GM23338 (cell line): Measurements from ENCODE around the gene CLK3. TPM values are rescaled to one million over a fixed set of nuclear protein-coding genes. Genes with fewer than 3 reads are reported as not detected.

ENCODE experiments used
- ATAC-seq: fragments of 200-7000 bp; cut with Tn5 transposase; 3 replicates; pipeline ENCODE4 v1.9.1; 2020
- DNase-seq: peaks from one replicate; pipeline ENCODE4 v3.0.0-alpha.2; 2015; ENCODE audit warnings: low spot score
- H2AFZ ChIP-seq: fragments of 200-600 bp; sonication (generic); 2 replicates; pipeline ENCODE4 v1.8.0; 2016; ENCODE audit warnings: antibody characterized with exemption, mild to moderate bottlenecking, moderate library complexity
- H3F3A ChIP-seq: fragments of 200-600 bp; sonication (generic); replicated peaks from 2 replicates; pipeline ENCODE4 v1.8.0; 2017; ENCODE audit warnings: antibody characterized with exemption, mixed run types, low read depth
- H3K27ac ChIP-seq: fragments of 200-600 bp; sonication (generic); 2 replicates; pipeline ENCODE4 v1.6.1; 2016; ENCODE audit warnings: low read depth
- H3K27me3 ChIP-seq: fragments of 200-600 bp; sonication (generic); 2 replicates; pipeline ENCODE4 v1.8.0; 2016; ENCODE audit warnings: mild to moderate bottlenecking, mixed run types, moderate library complexity; ENCODE audit not compliant: insufficient read depth
- H3K36me3 ChIP-seq: fragments of 200-600 bp; sonication (generic); 2 replicates; pipeline ENCODE4 v1.8.0; 2016; ENCODE audit warnings: mild to moderate bottlenecking; ENCODE audit not compliant: insufficient read depth
- H3K4me1 ChIP-seq: fragments of 200-600 bp; sonication (generic); 2 replicates; pipeline ENCODE4 v1.8.0; 2016; ENCODE audit warnings: mild to moderate bottlenecking, moderate library complexity; ENCODE audit not compliant: insufficient read depth
- H3K4me2 ChIP-seq: fragments of 200-600 bp; sonication (generic); 2 replicates; pipeline ENCODE4 v1.7.1; 2017; ENCODE audit warnings: mixed run types
- H3K4me3 ChIP-seq: fragments of 200-600 bp; sonication (generic); 2 replicates; pipeline ENCODE4 v1.6.1; 2016; ENCODE audit warnings: mixed run types
- H3K79me2 ChIP-seq: fragments of 200-600 bp; sonication (generic); replicated peaks from 2 replicates; pipeline ENCODE4 v1.8.0; 2017; ENCODE audit warnings: mild to moderate bottlenecking; ENCODE audit not compliant: insufficient read depth
- H3K9me2 ChIP-seq: fragments of 200-600 bp; sonication (generic); 2 replicates; pipeline ENCODE4 v1.8.0; 2017; ENCODE audit not compliant: insufficient read depth
- H4K20me1 ChIP-seq: fragments of 200-600 bp; sonication (generic); replicated peaks from 2 replicates; pipeline ENCODE4 v1.8.0; 2017; ENCODE audit warnings: mild to moderate bottlenecking; ENCODE audit not compliant: insufficient read depth
- H3K27ac Mint-ChIP-seq: 2 replicates; pipeline ENCODE4 v1.8.0; 2020; ENCODE audit warnings: inconsistent platforms, mild to moderate bottlenecking, moderate library complexity, mixed read lengths
- H3K27me3 Mint-ChIP-seq: 3 replicates; pipeline ENCODE4 v1.8.0; 2022; ENCODE audit warnings: low read depth, mild to moderate bottlenecking, moderate library complexity, mixed read lengths, inconsistent platforms; ENCODE audit not compliant: insufficient read depth, poor library complexity
- H3K36me3 Mint-ChIP-seq: 3 replicates; pipeline ENCODE4 v1.8.0; 2021; ENCODE audit warnings: low read depth, mild to moderate bottlenecking, inconsistent platforms, moderate library complexity, mixed read lengths
- H3K4me1 Mint-ChIP-seq: 3 replicates; pipeline ENCODE4 v1.8.0; 2020; ENCODE audit warnings: mild to moderate bottlenecking, inconsistent platforms, mixed read lengths
- H3K4me3 Mint-ChIP-seq: 3 replicates; pipeline ENCODE4 v1.8.0; 2021; ENCODE audit warnings: moderate library complexity, mild to moderate bottlenecking, inconsistent platforms, mixed read lengths
- H3K9me3 Mint-ChIP-seq: 3 replicates; pipeline ENCODE4 v1.8.0; 2020; ENCODE audit warnings: moderate library complexity, mild to moderate bottlenecking, inconsistent platforms, mixed read lengths
- CREB1 ChIP-seq: fragments of 250-450 bp; sonication (Bioruptor Pico); IDR thresholded peaks from 2 replicates; pipeline ENCODE4 v1.5.0; 2020; ENCODE audit warnings: low read depth, mild to moderate bottlenecking, moderate library complexity
- CTCF ChIP-seq, 2 experiments: fragments of 200-600 bp in 1 of 2; sonication (generic) in 1 of 2; conservative IDR thresholded peaks; 2 replicates each; pipeline versions ENCODE4 v1.5.1 to v1.6.1; 2016 to 2017; ENCODE audit warnings: antibody characterized with exemption in 2 of 2, low read depth in 2 of 2, mild to moderate bottlenecking in 2 of 2, moderate library complexity in 1 of 2
- JUNB ChIP-seq: IDR thresholded peaks from one replicate; pipeline ENCODE4 v1.6.1; 2016; ENCODE audit warnings: antibody characterized with exemption; ENCODE audit not compliant: unreplicated experiment
- NANOG ChIP-seq: IDR thresholded peaks from 2 replicates; pipeline ENCODE4 v1.6.1; 2016; ENCODE audit warnings: antibody characterized with exemption, borderline replicate concordance
- POLR2AphosphoS5 ChIP-seq: IDR thresholded peaks from 2 replicates; pipeline ENCODE4 v1.6.1; 2016; ENCODE audit warnings: antibody characterized with exemption, low read depth
- ZNF331 ChIP-seq: fragments of 250-450 bp; sonication (Bioruptor Pico); IDR thresholded peaks from 2 replicates; pipeline ENCODE4 v1.5.0; 2020; ENCODE audit warnings: low read depth, mild to moderate bottlenecking, moderate library complexity
- ZNF462 ChIP-seq: fragments of 250-450 bp; sonication (Bioruptor Pico); IDR thresholded peaks from 2 replicates; pipeline ENCODE4 v1.5.0; 2020; ENCODE audit warnings: mild to moderate bottlenecking, moderate library complexity
- polyA plus RNA-seq: library from polyadenylated mRNA; unstranded; fragments of >200 nt; fragmentation: Nextera tagmentation; extraction: Ambion mirVana; gene quantifications from 2 replicates; pipeline ENCODE4 v1.2.1, GENCODE V29; 2016
- total RNA-seq: library from RNA; depleted of rRNA; stranded (reverse); fragments of >200 nt; shearing (Covaris generic); gene quantifications from 2 replicates; pipeline ENCODE4 v1.2.3, GENCODE V29; 2014

Gene CLK3
- total and polyA plus RNA-seq, 2 experiments from 2014 or later: 40.7 to 67.7 TPM

GRCh38 chr15:74635228-74635627 lies 19.6 kb downstream of the CLK3 start:
- DNase-seq (peak; percentile 87), ATAC-seq (peak; percentile 84)
- Mint-ChIP-seq H3K36me3 (peaks cover 27% of the 10 kb centered on the region), H3K9me3 (no peaks in the 10 kb centered on the region), H3K4me3 (no peak overlapping the region), H3K27ac (no peak overlapping the region), H3K4me1 (no peaks in the 10 kb centered on the region), H3K27me3 (peaks cover 5% of the 10 kb centered on the region)
- Histone ChIP-seq H3K79me2 (0 out of 2 replicates have a peak, but pooled peaks cover 5% of the 10 kb centered on the region), H3K4me1 (no peaks in the 10 kb centered on the region), H3K27me3 (no peaks in the 10 kb centered on the region), H4K20me1 (peaks cover 15% of the 10 kb centered on the region), H3K9me2 (no peaks in the 10 kb centered on the region), H3K36me3 (peaks cover 7% of the 10 kb centered on the region; the same call in 1 of the 2 replicates), H3K4me2 (no peak overlapping the region), H2AFZ (no peak overlapping the region), H3K27ac (no peak overlapping the region), H3K4me3 (no peak overlapping the region), H3F3A (0 out of 2 replicates have a peak, but pooled peaks cover 7% of the 10 kb centered on the region)
- TF ChIP-seq JUNB (no peak), CTCF (conservative IDR thresholded peaks at IDR 0.05; ENCODE audit: low read depth in 2 of 2) (peak; percentile 95 to 99)

GRCh38 chr15:74636984-74637383 lies 21.3 kb downstream of the CLK3 start:
- H3K4me1 Mint-ChIP-seq: peaks cover 2% of the 10 kb centered on the region; the same call in 2 of the 3 replicates
- Histone ChIP-seq H4K20me1 (peaks cover 20% of the 10 kb centered on the region), H3K36me3 (peaks cover 7% of the 10 kb centered on the region; the same call in 1 of the 2 replicates), H3K4me1 (0 out of 2 replicates have a peak, but pooled peaks cover under 1% of the 10 kb centered on the region), H3K27me3 (no peaks in the 10 kb centered on the region), H2AFZ (no peak overlapping the region), H3K27ac (no peak overlapping the region), H3K4me3 (no peak overlapping the region), H3K9me2 (no peaks in the 10 kb centered on the region), H3K79me2 (peaks cover 8% of the 10 kb centered on the region; the same call in 1 of the 2 replicates), H3F3A (0 out of 2 replicates have a peak, but pooled peaks cover 3% of the 10 kb centered on the region), H3K4me2 (no peak overlapping the region)
- H3K27ac Mint-ChIP-seq: no peak overlapping the region
- DNase-seq (no peak), ATAC-seq (no peak)
- no peak overlapping the region for H3K4me3 Mint-ChIP-seq
- peaks cover 24% of the 10 kb centered on the region for H3K36me3 Mint-ChIP-seq
- no peak for TF ChIP-seq JUNB
- H3K27me3 Mint-ChIP-seq: peaks cover 3% of the 10 kb centered on the region
- H3K9me3 Mint-ChIP-seq: no peaks in the 10 kb centered on the region

GRCh38 chr15:74641151-74641550 lies 25.5 kb downstream of the CLK3 start:
- Histone ChIP-seq H2AFZ (no peak overlapping the region), H3K36me3 (no peaks in the 10 kb centered on the region; the same call in 1 of the 2 replicates), H3K4me2 (no peak overlapping the region), H3F3A (no peaks in the 10 kb centered on the region; the same call in 1 of the 2 replicates), H3K27me3 (no peaks in the 10 kb centered on the region), H3K9me2 (no peaks in the 10 kb centered on the region), H3K27ac (no peak overlapping the region), H3K79me2 (peaks cover 8% of the 10 kb centered on the region; the same call in 1 of the 2 replicates), H4K20me1 (peaks cover 18% of the 10 kb centered on the region; the same call in 1 of the 2 replicates), H3K4me3 (no peak overlapping the region), H3K4me1 (peaks cover 16% of the 10 kb centered on the region)
- H3K9me3 Mint-ChIP-seq: no peaks in the 10 kb centered on the region
- H3K4me1 Mint-ChIP-seq: peaks cover 28% of the 10 kb centered on the region
- no peak for ATAC-seq
- no peak overlapping the region for H3K27ac Mint-ChIP-seq
- TF ChIP-seq CREB1 (no peak), NANOG (no peak), POLR2AphosphoS5 (no peak), ZNF331 (CRISPR knock-in tag) (no peak), ZNF462 (CRISPR knock-in tag) (no peak)
- H3K27me3 Mint-ChIP-seq: no peaks in the 10 kb centered on the region
- H3K4me3 Mint-ChIP-seq: no peak overlapping the region
- no peak for DNase-seq
- H3K36me3 Mint-ChIP-seq: peaks cover 7% of the 10 kb centered on the region; the same call in 2 of the 3 replicates
